Measurements from ENCODE around the gene SAMD1. TPM values are rescaled to one million over a fixed set of nuclear protein-coding genes. Genes with fewer than 3 reads are reported as not detected.

The SAMD1 gene
- total RNA-seq: 16.2 and 27.9 TPM in 2 replicates

DNA sequence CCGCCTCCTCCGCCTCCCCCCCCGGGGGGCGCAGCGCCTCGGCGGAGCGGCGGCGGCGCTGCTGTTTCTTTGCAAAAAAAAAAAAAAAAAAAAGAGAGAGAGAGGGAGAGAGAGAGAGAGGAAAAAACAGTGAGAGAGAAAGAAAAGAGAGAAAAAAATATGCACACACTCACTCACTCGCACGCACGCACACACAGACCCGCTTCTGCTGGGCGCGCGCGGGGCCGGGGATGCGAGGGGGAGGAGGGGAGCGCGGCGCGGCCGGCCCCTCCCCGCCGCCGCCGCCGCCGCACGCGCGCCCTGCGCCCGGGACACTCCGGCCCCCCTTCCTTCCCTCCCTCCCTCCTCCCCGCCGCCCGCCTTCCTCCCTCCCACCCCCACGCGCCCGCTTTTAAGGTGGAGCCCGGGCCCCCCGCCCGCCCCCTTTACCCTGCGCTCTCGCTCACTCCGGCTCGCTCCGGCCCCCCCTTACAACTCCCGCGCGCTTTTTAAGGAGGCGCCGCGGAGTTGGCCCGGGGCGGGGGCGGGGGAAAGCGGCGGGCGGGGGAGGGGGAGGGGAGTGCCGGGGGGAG lies at the start of gene SAMD1:
Gene SAMD1 (minus strand): TSS at position 243 of the 572 bp plus-strand sequence.
- Histone ChIP-seq H3K9me3 (ENCODE audit: low read depth, low read length) (peaks cover 6% of the 10 kb centered on the region), H2AFZ (ENCODE audit: low read length) (peak within 1 kb of the TSS; percentile 68), H4K20me1 (ENCODE audit: insufficient read depth, low read length) (peaks cover 12% of the 10 kb centered on the region), H3K36me3 (ENCODE audit: insufficient read depth, low read length) (peaks cover 18% of the 10 kb centered on the region), H3K27me3 (ENCODE audit: insufficient read depth, low read length) (no peaks in the 10 kb centered on the region), H3K4me1 (ENCODE audit: insufficient read depth, low read length) (peaks cover 6% of the 10 kb centered on the region), H3K79me2 (ENCODE audit: insufficient read depth, low read length) (no peaks in the 10 kb centered on the region), H3K27ac (ENCODE audit: low read depth, low read length) (peak within 1 kb of the TSS; percentile 56), H3K4me2 (ENCODE audit: insufficient read depth, low read length) (peak within 1 kb of the TSS; percentile 95), H3K4me3 (ENCODE audit: insufficient read depth, low read length) (peak within 1 kb of the TSS; percentile 79)
- peak; percentile 99 for DNase-seq (ENCODE audit: insufficient read length, low spot score, missing footprints)
- TF ChIP-seq, protein P1, sequence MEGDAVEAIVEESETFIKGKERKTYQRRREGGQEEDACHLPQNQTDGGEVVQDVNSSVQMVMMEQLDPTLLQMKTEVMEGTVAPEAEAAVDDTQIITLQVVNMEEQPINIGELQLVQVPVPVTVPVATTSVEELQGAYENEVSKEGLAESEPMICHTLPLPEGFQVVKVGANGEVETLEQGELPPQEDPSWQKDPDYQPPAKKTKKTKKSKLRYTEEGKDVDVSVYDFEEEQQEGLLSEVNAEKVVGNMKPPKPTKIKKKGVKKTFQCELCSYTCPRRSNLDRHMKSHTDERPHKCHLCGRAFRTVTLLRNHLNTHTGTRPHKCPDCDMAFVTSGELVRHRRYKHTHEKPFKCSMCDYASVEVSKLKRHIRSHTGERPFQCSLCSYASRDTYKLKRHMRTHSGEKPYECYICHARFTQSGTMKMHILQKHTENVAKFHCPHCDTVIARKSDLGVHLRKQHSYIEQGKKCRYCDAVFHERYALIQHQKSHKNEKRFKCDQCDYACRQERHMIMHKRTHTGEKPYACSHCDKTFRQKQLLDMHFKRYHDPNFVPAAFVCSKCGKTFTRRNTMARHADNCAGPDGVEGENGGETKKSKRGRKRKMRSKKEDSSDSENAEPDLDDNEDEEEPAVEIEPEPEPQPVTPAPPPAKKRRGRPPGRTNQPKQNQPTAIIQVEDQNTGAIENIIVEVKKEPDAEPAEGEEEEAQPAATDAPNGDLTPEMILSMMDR (IDR thresholded peaks at IDR 0.05; ENCODE audit: extremely low read depth, low read depth, low read length): no peak

DNA sequence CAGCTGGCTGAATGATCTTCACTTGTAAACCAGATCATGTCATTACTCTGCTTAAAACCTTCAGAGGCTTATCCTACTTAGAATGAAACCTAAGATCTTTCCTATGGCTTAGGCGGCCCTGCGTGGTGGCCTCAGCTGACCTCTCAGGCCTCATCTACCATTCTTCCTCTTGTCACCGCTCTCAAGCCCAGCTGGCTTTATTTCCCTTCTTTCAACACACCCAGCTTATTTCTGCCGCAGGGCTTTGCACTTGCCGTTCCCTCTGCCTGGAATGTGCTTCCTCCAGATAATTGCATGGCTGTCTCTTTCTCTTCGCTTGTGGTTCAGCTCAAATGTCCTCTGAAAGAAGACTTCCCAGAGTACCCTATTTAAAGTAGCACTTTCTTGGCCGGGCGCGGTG lies 49.4 kb upstream of the SAMD1 start:
- TF ChIP-seq, protein P1 (IDR thresholded peaks at IDR 0.05; ENCODE audit: extremely low read depth, low read depth, low read length): no peak
- H2AFZ ChIP-seq (ENCODE audit: low read length): no peak overlapping the region
- H3K79me2 ChIP-seq (ENCODE audit: insufficient read depth, low read length): peaks cover 33% of the 10 kb centered on the region
- H3K36me3 ChIP-seq (ENCODE audit: insufficient read depth, low read length): no peaks in the 10 kb centered on the region
- peaks cover 30% of the 10 kb centered on the region for H3K4me1 ChIP-seq (ENCODE audit: insufficient read depth, low read length)
- no peak for DNase-seq (ENCODE audit: insufficient read length, low spot score, missing footprints)
- no peak overlapping the region for H3K4me3 ChIP-seq (ENCODE audit: insufficient read depth, low read length)
- peak overlapping the region; percentile 45 for H3K27ac ChIP-seq (ENCODE audit: low read depth, low read length)
- H3K9me3 ChIP-seq (ENCODE audit: low read depth, low read length): no peaks in the 10 kb centered on the region
- no peaks in the 10 kb centered on the region for H4K20me1 ChIP-seq (ENCODE audit: insufficient read depth, low read length)
- H3K4me2 ChIP-seq (ENCODE audit: insufficient read depth, low read length): no peak overlapping the region
- no peaks in the 10 kb centered on the region for H3K27me3 ChIP-seq (ENCODE audit: insufficient read depth, low read length)

DNA sequence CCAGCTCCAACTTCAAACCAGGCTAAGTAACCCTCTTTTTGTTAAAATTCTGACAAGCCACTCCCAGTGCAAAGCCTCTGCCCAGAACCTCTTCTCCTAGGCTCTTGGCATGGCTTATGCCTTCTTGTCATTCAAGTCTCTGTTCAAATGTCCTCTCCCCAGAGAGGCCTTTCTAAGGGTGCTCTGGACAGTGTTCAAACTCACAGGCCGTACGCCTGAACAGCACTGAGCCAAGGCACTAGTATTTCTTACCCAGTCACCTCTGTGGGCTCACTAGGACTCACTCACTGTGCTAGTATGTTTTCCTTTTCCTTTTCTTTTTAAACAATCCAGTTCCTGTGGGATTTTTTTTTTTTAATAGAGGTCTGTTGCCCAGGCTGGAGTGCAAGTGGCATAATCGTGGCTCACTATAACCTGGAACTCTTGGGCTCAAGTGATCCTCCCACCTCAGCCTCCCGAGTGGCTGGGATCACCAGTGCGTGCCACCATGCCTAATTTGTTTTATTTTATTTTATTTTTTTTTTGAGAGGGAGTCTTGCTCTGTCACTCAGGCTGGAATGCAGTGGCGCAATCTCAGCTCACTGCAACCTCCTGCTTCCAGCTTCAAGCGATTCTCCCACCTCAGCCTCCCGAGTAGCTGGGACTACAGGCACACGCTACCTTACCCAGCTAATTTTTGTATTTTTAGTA lies 48.2 kb upstream of the SAMD1 start:
- TF ChIP-seq, protein P1 (IDR thresholded peaks at IDR 0.05; ENCODE audit: extremely low read depth, low read depth, low read length): no peak
- Histone ChIP-seq H3K4me2 (ENCODE audit: insufficient read depth, low read length) (peak overlapping the region; percentile 80), H4K20me1 (ENCODE audit: insufficient read depth, low read length) (no peaks in the 10 kb centered on the region), H3K36me3 (ENCODE audit: insufficient read depth, low read length) (no peaks in the 10 kb centered on the region), H3K27me3 (ENCODE audit: insufficient read depth, low read length) (no peaks in the 10 kb centered on the region), H3K27ac (ENCODE audit: low read depth, low read length) (peak overlapping the region; percentile 91), H3K79me2 (ENCODE audit: insufficient read depth, low read length) (peaks cover 39% of the 10 kb centered on the region), H3K4me1 (ENCODE audit: insufficient read depth, low read length) (peaks cover 30% of the 10 kb centered on the region), H3K4me3 (ENCODE audit: insufficient read depth, low read length) (peak overlapping the region; percentile 22), H3K9me3 (ENCODE audit: low read depth, low read length) (no peaks in the 10 kb centered on the region), H2AFZ (ENCODE audit: low read length) (peak overlapping the region; percentile 32)
- peak; percentile 86 for DNase-seq (ENCODE audit: insufficient read length, low spot score, missing footprints)

DNA sequence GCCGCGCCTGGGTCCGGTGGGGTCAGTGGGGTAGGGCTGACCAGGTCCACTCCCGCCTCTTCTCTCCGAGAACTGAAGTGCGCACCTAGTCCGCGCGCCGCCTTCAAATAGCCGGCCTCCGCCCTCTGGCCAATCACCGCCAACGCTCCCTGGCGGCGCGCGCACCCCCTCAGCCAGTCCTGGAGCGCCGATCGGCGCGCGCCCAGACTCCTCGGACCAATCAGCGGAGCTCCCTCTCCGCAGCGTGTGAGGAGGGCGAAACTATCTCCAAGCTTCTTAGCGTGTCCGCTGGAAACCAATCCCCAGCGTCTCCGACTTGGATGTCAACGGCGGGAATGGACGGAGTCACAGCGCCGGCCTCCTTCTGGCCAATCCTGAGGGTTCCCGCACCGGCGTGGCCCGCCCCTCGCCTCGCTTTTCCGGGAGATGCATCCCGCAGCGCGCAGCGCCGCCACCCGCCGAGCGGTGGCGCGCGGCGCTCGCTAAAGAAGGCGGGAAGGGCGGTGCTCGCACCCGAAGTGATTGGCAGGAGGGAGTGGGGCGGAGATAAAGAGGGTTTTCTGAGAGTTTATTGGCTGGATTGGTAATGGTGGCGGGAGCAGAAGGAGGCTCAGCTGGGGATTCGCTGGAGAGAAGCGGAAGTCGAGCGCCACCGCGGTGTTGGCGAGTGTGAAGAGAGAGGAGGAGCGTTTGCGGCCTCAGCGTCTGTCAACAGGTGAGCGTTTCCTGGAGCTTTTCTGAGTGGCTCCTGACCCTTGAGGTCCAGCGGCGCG lies 46.1 kb upstream of the SAMD1 start, which contains the start of gene ASF1B:
Gene ASF1B (minus strand): TSS at position 81 of the 773 bp plus-strand sequence. CDS start 133 bp downstream, outside the sequence.
- H3K79me2 ChIP-seq (ENCODE audit: insufficient read depth, low read length): peaks cover 25% of the 10 kb centered on the region
- TF ChIP-seq, protein P1 (IDR thresholded peaks at IDR 0.05; ENCODE audit: extremely low read depth, low read depth, low read length): peak; percentile 81
- peak within 1 kb of the TSS; percentile 92 for H3K4me3 ChIP-seq (ENCODE audit: insufficient read depth, low read length)
- peak within 1 kb of the TSS; percentile 94 for H3K4me2 ChIP-seq (ENCODE audit: insufficient read depth, low read length)
- peak within 1 kb of the TSS; percentile 91 for H3K27ac ChIP-seq (ENCODE audit: low read depth, low read length)
- H2AFZ ChIP-seq (ENCODE audit: low read length): peak within 1 kb of the TSS; percentile 96
- DNase-seq (ENCODE audit: insufficient read length, low spot score, missing footprints): peak; percentile 99
- H4K20me1 ChIP-seq (ENCODE audit: insufficient read depth, low read length): no peaks in the 10 kb centered on the region
- no peaks in the 10 kb centered on the region for H3K36me3 ChIP-seq (ENCODE audit: insufficient read depth, low read length)
- no peaks in the 10 kb centered on the region for H3K9me3 ChIP-seq (ENCODE audit: low read depth, low read length)
- no peaks in the 10 kb centered on the region for H3K27me3 ChIP-seq (ENCODE audit: insufficient read depth, low read length)
- H3K4me1 ChIP-seq (ENCODE audit: insufficient read depth, low read length): peaks cover 30% of the 10 kb centered on the region

Measured in osteoblast (primary cell).